ENCODE results near the gene GLRA3. TPM values are rescaled to one million over a fixed set of nuclear protein-coding genes. Genes with fewer than 3 reads are reported as not detected.
"Not testable (repeated sequence)": the region's sequence is repeated elsewhere in the genome, so short reads cannot be mapped to it uniquely, and the experiment has no call there.

Gene GLRA3
- total RNA-seq, 3 donors from 2014 or later, result 0.09 TPM; not detected in 2

- ATAC-seq, result no peak
- H3K4me3 ChIP-seq, result no peak overlapping the region
- intact Hi-C loops (cut with DNase I, micrococcal nuclease), result no loop called here
- no peaks in the 10 kb centered on the region for H3K4me1 ChIP-seq (ENCODE audit: low read depth)
- H3K9me3 ChIP-seq, result no peaks in the 10 kb centered on the region
- no peak for TF ChIP-seq CTCF (IDR thresholded peaks at IDR 0.05)
- H3K36me3 ChIP-seq (ENCODE audit: low read depth), result no peaks in the 10 kb centered on the region
- DNase-seq, result no peak
Measured at GRCh38 chr4:174702979-174703478, 126.0 kb downstream of the GLRA3 start.

- Histone ChIP-seq H3K36me3 (ENCODE audit: low read depth) (no peaks in the 10 kb centered on the region), H3K4me1 (ENCODE audit: low read depth) (no peaks in the 10 kb centered on the region), H3K9me3 (no peaks in the 10 kb centered on the region), H3K4me3 (no peak overlapping the region)
- no peak for TF ChIP-seq CTCF (IDR thresholded peaks at IDR 0.05)
- no peak for ATAC-seq
- DNase-seq, result no peak
- intact Hi-C loops (cut with DNase I, micrococcal nuclease), result no loop called here
Measured at GRCh38 chr4:174699654-174700053, 129.4 kb downstream of the GLRA3 start.

GRCh38 chr4:174697896-174698295 lies 131.2 kb downstream of the GLRA3 start:
- Histone ChIP-seq H3K4me1 (ENCODE audit: low read depth) (no peaks in the 10 kb centered on the region), H3K4me3 (no peak overlapping the region), H3K36me3 (ENCODE audit: low read depth) (no peaks in the 10 kb centered on the region), H3K9me3 (no peaks in the 10 kb centered on the region)
- TF ChIP-seq CTCF (IDR thresholded peaks at IDR 0.05), result no peak
- DNase-seq (no peak), ATAC-seq (no peak)
- intact Hi-C loops (cut with DNase I, micrococcal nuclease), result no loop called here

- Histone ChIP-seq H3K4me1 (ENCODE audit: low read depth) (no peaks in the 10 kb centered on the region), H3K36me3 (ENCODE audit: low read depth) (no peaks in the 10 kb centered on the region), H3K4me3 (no peak overlapping the region), H3K9me3 (no peaks in the 10 kb centered on the region)
- no peak for DNase-seq
- intact Hi-C loops (cut with DNase I, micrococcal nuclease), result no loop called here
- TF ChIP-seq CTCF (IDR thresholded peaks at IDR 0.05), result no peak
- no peak for ATAC-seq
Measured at GRCh38 chr4:174697202-174697601, 131.8 kb downstream of the GLRA3 start.

- H3K4me3 ChIP-seq, result no peak overlapping the region
- intact Hi-C loops (cut with DNase I, micrococcal nuclease), result no loop called here
- no peak for ATAC-seq
- TF ChIP-seq CTCF (IDR thresholded peaks at IDR 0.05), result no peak
- DNase-seq, result no peak
- no peaks in the 10 kb centered on the region for H3K36me3 ChIP-seq (ENCODE audit: low read depth)
- no peaks in the 10 kb centered on the region for H3K4me1 ChIP-seq (ENCODE audit: low read depth)
- H3K9me3 ChIP-seq, result no peaks in the 10 kb centered on the region
Measured at GRCh38 chr4:174696657-174697056, 132.4 kb downstream of the GLRA3 start.

GRCh38 chr4:174691876-174692275 lies 137.2 kb downstream of the GLRA3 start:
- DNase-seq; H3K36me3 ChIP-seq (ENCODE audit: low read depth); H3K4me1 ChIP-seq (ENCODE audit: low read depth); H3K4me3 ChIP-seq; intact Hi-C loops (cut with DNase I, micrococcal nuclease); ATAC-seq: not testable (repeated sequence)
- peaks cover 15% of the 10 kb centered on the region for H3K9me3 ChIP-seq

Data from mucosa of descending colon (tissue), 3 donors.